22Rv1 (cell line): ENCODE results near the gene METTL27.

Source experiments
- CTCF ChIP-seq: fragments of 450-650 bp; IDR thresholded peaks from 2 replicates; pipeline ENCODE4 v1.5.1; 2017; ENCODE audit warnings: mild to moderate bottlenecking
- ZFX ChIP-seq: fragments of 450-650 bp; IDR thresholded peaks from 2 replicates; pipeline ENCODE4 v1.6.1; 2017; ENCODE audit warnings: antibody characterized with exemption, borderline replicate concordance

GRCh38 chr7:73861305-73861704, 19.0 kb upstream of the METTL27 start:
- no peak for TF ChIP-seq CTCF
- no peak for TF ChIP-seq ZFX
